Measurements from ENCODE around the gene TLE1. TPM values are rescaled to one million over a fixed set of nuclear protein-coding genes. Genes with fewer than 3 reads are reported as not detected.

Gene TLE1
- total and polyA plus RNA-seq, 2 donors (not counting 1 experiment from before 2014, with no cell fraction given) = 33.5 to 80.3 TPM

DNA sequence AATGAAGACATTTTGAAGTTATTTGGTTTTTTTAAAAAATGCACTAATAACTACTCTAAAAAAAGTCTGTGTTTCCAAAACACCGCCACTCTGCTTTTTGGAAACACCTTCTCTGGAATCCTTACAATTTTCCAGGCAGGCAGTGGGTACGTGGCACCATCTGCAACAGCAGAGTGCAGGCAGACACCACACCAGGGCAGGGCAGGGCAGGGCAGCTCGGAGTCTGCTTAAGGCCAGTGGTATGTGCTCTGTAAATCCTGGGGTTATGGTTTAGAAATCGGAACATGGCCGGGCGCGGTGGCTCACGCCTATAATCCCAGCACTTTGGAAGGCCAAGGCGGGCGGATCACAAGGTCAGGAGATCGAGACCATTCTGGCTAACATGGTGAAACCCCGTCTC, 97.6 kb downstream of the TLE1 start:
- Histone ChIP-seq H3K4me2 (replicated peaks; ENCODE audit: low read depth, low read length, poor library complexity, severe bottlenecking) (no peak overlapping the region), H3K9ac (ENCODE audit: low read length) (no peak overlapping the region), H2AFZ (ENCODE audit: insufficient read depth, low read depth, low read length, poor library complexity, severe bottlenecking) (no peak overlapping the region), H3K9me3 (ENCODE audit: control extremely low read depth in 1 of 3, control insufficient read depth in 2 of 3, insufficient read depth in 1 of 3, low read length in 2 of 3) (no peaks in the 10 kb centered on the region), H3K79me2 (ENCODE audit: control insufficient read depth, insufficient read depth, low read length) (peaks cover 3% of the 10 kb centered on the region), H3K4me1 (ENCODE audit: control insufficient read depth in 2 of 2, insufficient read depth in 2 of 2, low read length in 2 of 2) (peaks cover 31 to 33% of the 10 kb centered on the region in 2 donors), H4K20me1 (ENCODE audit: control insufficient read depth, insufficient read depth, low read length, poor library complexity, severe bottlenecking) (peaks cover 7% of the 10 kb centered on the region), H3K36me3 (replicated peaks in 1 of 2; ENCODE audit: control extremely low read depth in 1 of 2, control insufficient read depth in 1 of 2, extremely low read depth in 1 of 2, insufficient read depth in 2 of 2, low read length in 1 of 2) (peaks cover 0 to 50% of the 10 kb centered on the region in 2 experiments), H3K27me3 (replicated peaks in 1 of 4; ENCODE audit: control extremely low read depth in 1 of 4, control insufficient read depth in 3 of 4, insufficient read depth in 4 of 4, low read length in 3 of 4) (no peaks in the 10 kb centered on the region), H3K4me3 (ENCODE audit: control extremely low read depth in 1 of 5, extremely low read depth in 1 of 5, insufficient read depth in 1 of 5, low read depth in 2 of 5, low read length in 4 of 5) (no peak overlapping the region), H3K27ac (ENCODE audit: low read length in 2 of 2) (no peak overlapping the region)
- ChIA-PET CTCF (interaction anchor here (1.1 to 1.6 kb wide), 3 partner anchors 69 to 94 kb away, joined by 3 to 4 read pairs (median 3); no protein-coding TSS in a partner anchor), POLR2A (no interaction called here)
- DNase-seq (no peak), ATAC-seq (ENCODE audit: low read depth) (no peak)
- intact Hi-C loops (cut with micrococcal nuclease) = loop anchor here (10.0 kb wide), 1 partner anchor 63 kb away; no protein-coding TSS in a partner anchor
- 100% methylated on average over 3 of the region's 12 CpGs for WGBS (ENCODE audit: insufficient coverage)
- no peak overlapping the region for H3K27ac Mint-ChIP-seq
- H3K9me3 Mint-ChIP-seq (ENCODE audit: insufficient read depth) = peaks cover 2% of the 10 kb centered on the region
- no peak for TF ChIP-seq CTCF (IDR thresholded peaks at IDR 0.05)
- TF ChIP-seq EZH2 (IDR thresholded peaks at IDR 0.05; ENCODE audit: borderline replicate concordance, insufficient read depth, low read depth, low read length, poor library complexity, severe bottlenecking) = no peak
- H3K4me1 Mint-ChIP-seq = peaks cover 38% of the 10 kb centered on the region
- H3K27me3 Mint-ChIP-seq = no peaks in the 10 kb centered on the region
- H3K4me3 Mint-ChIP-seq = no peak overlapping the region

DNA sequence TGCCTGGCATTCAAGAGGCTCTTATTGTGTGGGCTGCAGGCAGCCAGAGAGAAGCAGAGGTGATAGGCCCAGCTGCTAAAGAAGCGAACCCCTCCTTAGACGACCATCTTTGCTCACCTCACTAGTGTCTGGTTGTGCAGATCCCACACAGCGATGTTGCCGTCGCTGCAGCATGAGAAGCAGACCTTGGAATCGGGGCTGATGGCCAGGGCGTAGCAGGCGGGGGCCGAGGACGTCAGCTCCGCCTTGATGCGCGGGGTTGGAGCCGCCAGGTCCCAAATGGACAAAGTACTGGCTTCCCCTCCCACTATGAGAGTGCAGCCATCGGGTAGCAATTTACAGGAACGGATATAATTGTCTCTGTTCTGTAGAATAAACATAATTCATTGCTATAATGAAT, 98.7 kb downstream of the TLE1 start:
- Histone ChIP-seq H3K9ac (ENCODE audit: low read length) (no peak overlapping the region), H4K20me1 (ENCODE audit: control insufficient read depth, insufficient read depth, low read length, poor library complexity, severe bottlenecking) (peaks cover 7% of the 10 kb centered on the region), H3K27me3 (replicated peaks in 1 of 4; ENCODE audit: control extremely low read depth in 1 of 4, control insufficient read depth in 3 of 4, insufficient read depth in 4 of 4, low read length in 3 of 4) (no peaks in the 10 kb centered on the region), H3K4me3 (ENCODE audit: control extremely low read depth in 1 of 5, extremely low read depth in 1 of 5, insufficient read depth in 1 of 5, low read depth in 2 of 5, low read length in 4 of 5) (no peak overlapping the region), H3K79me2 (ENCODE audit: control insufficient read depth, insufficient read depth, low read length) (peaks cover 3% of the 10 kb centered on the region), H3K4me2 (replicated peaks; ENCODE audit: low read depth, low read length, poor library complexity, severe bottlenecking) (no peak overlapping the region), H3K9me3 (ENCODE audit: control extremely low read depth in 1 of 3, control insufficient read depth in 2 of 3, insufficient read depth in 1 of 3, low read length in 2 of 3) (no peaks in the 10 kb centered on the region), H3K27ac (ENCODE audit: low read length in 2 of 2) (no peak overlapping the region), H3K36me3 (replicated peaks in 1 of 2; ENCODE audit: control extremely low read depth in 1 of 2, control insufficient read depth in 1 of 2, extremely low read depth in 1 of 2, insufficient read depth in 2 of 2, low read length in 1 of 2) (peaks cover 0 to 56% of the 10 kb centered on the region in 2 experiments), H3K4me1 (ENCODE audit: control insufficient read depth in 2 of 2, insufficient read depth in 2 of 2, low read length in 2 of 2) (peaks cover 20 to 24% of the 10 kb centered on the region in 2 donors), H2AFZ (ENCODE audit: insufficient read depth, low read depth, low read length, poor library complexity, severe bottlenecking) (no peak overlapping the region)
- no peak for ATAC-seq (ENCODE audit: low read depth)
- CTCF ChIA-PET = interaction anchor here (1.1 to 1.6 kb wide), 3 partner anchors 68 to 95 kb away, joined by 3 to 4 read pairs (median 3); no protein-coding TSS in a partner anchor
- Mint-ChIP-seq H3K27ac (no peak overlapping the region), H3K27me3 (no peaks in the 10 kb centered on the region), H3K4me3 (no peak overlapping the region), H3K9me3 (ENCODE audit: insufficient read depth) (peaks cover 2% of the 10 kb centered on the region), H3K4me1 (peaks cover 27% of the 10 kb centered on the region)
- intact Hi-C loops (cut with micrococcal nuclease) = loop anchor here (10.0 kb wide), 1 partner anchor 64 kb away; no protein-coding TSS in a partner anchor
- DNase-seq = no peak
- 97% methylated on average over 14 of the region's 16 CpGs for WGBS (ENCODE audit: insufficient coverage)
- TF ChIP-seq EZH2 (IDR thresholded peaks at IDR 0.05; ENCODE audit: borderline replicate concordance, insufficient read depth, low read depth, low read length, poor library complexity, severe bottlenecking) = no peak
- TF ChIP-seq CTCF (IDR thresholded peaks at IDR 0.05) = no peak
- POLR2A ChIA-PET = no interaction called here
